SK-N-DZ (cell line): ENCODE measurements around the gene DMXL1.

ENCODE experiments used
- DNase-seq: peaks from one replicate; pipeline ENCODE4 v3.0.0-alpha.2; 2015; ENCODE audit warnings: low spot score
- small RNA-seq, 2 experiments: library from RNA; depleted of rRNA; stranded (forward); fragments of <200 nt; gene quantifications; one replicate each; pipeline ENCODE3, GENCODE V24; 2014

DMXL1 gene

GRCh38 chr5:119287547-119288111, 216.7 kb downstream of the DMXL1 start:
- peak; percentile 45 for DNase-seq

GRCh38 chr5:119288379-119289033, 217.6 kb downstream of the DMXL1 start:
- DNase-seq: no peak

GRCh38 chr5:119289438-119290044, 218.7 kb downstream of the DMXL1 start:
- no peak for DNase-seq

- no peak for DNase-seq
These were observed 219.3 kb downstream of the DMXL1 start for GRCh38 chr5:119290161-119290569.

- DNase-seq: no peak
These were observed 219.7 kb downstream of the DMXL1 start for GRCh38 chr5:119290607-119291006.

- no peak for DNase-seq
These were observed 220.2 kb downstream of the DMXL1 start for GRCh38 chr5:119291056-119291455.

- DNase-seq: no peak
These were observed 221.0 kb downstream of the DMXL1 start for GRCh38 chr5:119291877-119292276.

GRCh38 chr5:119292701-119293515, 222.0 kb downstream of the DMXL1 start:
- DNase-seq: no peak

GRCh38 chr5:119293516-119293829, 222.6 kb downstream of the DMXL1 start:
- DNase-seq: no peak

Small RNAs within 50 kb of the gene (small RNA-seq; reads per million reads assigned to genes)
- gene LAMTOR3P2 (0 reads per million in 2 experiments), gene MIR5706 (0 to 0.18 reads per million in 2 experiments), gene RNU6-701P (0 reads per million in 2 experiments)
